GM18511 (cell line): ENCODE results near the gene TMEM151A.
"Not testable (repeated sequence)": the region's sequence is repeated elsewhere in the genome, so short reads cannot be mapped to it uniquely, and the experiment has no call there.

ENCODE experiments used
- ATAC-seq: cut with Tn5 transposase; IDR thresholded peaks from one replicate; pipeline ENCODE4 v1.9.1; 2021; ENCODE audit warnings: mild to moderate bottlenecking, moderate library complexity; ENCODE audit not compliant: unreplicated experiment

Gene TMEM151A

DNA sequence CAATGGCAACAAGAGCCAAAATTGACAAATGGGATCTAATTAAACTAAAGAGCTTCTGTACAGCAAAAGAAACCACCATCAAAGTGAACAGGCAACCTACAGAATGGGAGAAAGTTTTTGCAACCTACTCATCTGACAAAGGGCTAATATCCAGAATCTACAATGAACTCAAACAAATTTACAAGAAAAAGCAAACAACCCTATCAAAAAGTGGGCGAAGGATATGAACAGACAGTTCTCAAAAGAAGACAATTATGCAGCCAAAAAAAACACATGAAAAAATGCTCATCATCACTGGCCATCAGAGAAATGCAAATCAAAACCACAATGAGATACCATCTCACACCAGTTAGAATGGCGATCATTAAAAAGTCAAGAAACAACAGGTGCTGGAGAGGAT is 28.6 kb downstream of the TMEM151A start:
- not testable (repeated sequence) for ATAC-seq

DNA sequence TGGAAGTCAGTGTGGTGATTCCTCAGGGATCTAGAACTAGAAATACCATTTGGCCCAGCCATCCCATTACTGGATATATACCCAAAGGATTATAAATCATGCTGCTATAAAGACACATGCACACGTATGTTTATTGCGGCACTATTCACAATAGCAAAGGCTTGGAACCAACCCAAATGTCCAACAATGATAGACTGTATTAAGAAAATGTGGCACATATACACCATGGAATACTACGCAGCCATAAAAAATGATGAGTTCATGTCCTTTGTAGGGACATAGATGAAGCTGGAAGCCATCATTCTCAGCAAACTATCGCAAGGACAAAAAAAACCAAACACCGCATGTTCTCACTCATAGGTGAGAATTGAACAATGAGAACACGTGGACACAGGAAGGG is 29.1 kb downstream of the TMEM151A start:
- not testable (repeated sequence) for ATAC-seq

DNA sequence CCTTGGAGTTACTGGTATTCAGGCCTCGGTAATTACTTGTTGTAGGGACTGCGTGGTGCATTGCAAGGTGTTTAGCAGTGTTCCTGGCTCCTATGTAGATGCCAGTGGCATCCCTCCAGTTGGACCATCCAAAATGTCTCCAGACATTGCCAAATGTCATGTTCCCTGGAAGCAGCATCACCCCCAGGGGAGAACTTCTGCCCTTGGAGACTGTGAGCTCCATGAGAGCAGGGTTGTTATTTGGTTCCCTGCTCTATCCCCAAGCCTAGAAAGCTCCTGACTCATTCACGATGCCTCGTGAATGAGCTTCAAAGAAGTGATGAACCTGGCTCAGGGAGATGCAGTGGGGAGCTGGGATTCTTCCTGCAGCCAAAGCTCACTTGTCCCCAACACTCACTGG is 29.9 kb downstream of the TMEM151A start:
- no peak for ATAC-seq

DNA sequence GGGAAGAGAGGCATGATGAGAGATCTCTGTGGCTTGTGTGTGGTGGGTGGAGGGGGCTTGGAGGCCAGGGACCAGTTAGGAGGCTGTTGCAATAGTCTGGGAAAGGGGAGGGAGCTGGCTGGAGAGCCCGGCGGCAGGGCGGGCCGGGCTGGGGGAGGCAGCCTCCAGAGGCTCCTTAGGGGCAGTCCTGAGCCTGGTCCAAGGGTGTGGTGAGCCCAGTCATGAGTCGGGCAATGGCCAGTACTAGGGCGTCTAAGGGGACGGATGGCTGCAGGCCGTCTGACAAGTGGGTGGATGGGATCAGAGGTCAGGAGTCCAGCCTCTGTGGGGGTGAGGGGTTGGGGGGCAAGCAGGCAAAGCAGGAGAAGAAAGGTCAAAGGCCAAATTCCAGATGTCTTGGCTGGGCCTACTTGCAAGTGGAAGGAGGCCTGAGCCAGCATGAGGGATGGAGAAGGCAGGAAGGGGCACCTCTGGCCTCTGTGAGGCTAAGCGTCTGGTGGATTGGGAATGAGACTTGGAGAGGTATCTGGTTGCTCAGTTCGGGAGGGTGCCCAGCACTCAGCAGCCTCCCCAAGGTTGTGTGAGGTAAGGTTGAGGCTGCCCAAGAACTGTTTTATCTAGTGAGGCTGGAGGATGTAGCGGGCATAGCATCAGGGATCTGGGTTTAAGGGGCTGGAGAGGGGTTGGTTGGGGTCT is 31.2 kb downstream of the TMEM151A start:
- ATAC-seq: no peak

DNA sequence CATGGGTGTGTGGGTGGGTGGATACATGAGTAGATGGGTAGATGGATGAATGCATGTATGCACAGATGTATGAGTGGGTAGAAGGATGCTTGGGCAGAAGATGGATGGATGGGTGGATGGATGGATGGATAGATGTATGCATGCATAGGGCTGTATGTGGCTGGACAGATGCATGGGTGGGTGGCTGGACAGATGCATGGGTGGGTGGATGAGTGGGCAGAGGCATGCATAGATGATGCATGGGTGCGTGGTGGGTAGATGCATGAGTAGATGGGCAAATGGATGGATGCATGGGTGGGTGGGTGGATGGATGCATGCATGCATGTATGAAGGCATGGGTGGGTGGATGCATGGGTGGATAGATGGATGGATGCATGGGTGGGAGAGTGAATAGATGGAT is 32.0 kb downstream of the TMEM151A start:
- ATAC-seq: no peak

DNA sequence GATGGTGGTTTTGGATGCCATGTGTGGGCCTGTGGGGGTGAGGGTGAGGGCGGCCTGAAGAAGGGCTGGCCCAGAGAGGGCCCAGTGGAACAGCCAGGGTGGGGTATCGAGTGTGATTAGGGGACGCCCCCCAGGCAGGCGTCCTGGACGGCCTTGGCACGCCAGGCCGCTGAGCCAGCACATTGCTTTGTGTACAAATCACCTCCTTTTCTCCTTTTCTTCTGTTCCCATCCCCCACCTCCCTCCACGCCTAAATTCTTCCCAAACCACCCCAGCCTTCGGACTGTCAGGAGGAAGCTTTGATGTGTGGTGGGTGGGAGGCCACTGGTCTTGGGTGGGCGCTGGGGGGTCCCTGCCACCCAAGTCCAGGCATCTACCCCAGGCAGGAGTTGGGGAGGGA is 33.0 kb downstream of the TMEM151A start:
- no peak for ATAC-seq

DNA sequence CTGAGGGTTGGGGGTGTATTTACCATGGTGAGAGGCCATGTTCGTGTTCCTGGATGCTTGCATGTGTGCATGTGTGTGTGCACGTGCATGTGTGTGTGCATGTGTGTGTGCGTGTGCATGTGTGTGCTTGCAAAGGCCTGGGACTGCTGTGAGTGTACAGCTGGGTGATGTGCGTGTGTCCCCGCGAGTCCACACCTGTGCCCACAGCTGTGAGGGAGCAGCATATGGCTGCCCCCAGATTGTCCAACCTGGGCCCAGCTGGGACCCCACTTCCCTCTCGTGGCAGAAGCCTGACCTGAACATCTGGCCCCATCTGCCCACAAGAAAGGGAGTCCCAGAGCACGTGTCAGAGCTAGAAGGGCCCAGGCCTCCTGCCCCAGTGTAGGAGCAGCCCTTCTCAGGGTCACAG is 33.6 kb downstream of the TMEM151A start:
- no peak for ATAC-seq

DNA sequence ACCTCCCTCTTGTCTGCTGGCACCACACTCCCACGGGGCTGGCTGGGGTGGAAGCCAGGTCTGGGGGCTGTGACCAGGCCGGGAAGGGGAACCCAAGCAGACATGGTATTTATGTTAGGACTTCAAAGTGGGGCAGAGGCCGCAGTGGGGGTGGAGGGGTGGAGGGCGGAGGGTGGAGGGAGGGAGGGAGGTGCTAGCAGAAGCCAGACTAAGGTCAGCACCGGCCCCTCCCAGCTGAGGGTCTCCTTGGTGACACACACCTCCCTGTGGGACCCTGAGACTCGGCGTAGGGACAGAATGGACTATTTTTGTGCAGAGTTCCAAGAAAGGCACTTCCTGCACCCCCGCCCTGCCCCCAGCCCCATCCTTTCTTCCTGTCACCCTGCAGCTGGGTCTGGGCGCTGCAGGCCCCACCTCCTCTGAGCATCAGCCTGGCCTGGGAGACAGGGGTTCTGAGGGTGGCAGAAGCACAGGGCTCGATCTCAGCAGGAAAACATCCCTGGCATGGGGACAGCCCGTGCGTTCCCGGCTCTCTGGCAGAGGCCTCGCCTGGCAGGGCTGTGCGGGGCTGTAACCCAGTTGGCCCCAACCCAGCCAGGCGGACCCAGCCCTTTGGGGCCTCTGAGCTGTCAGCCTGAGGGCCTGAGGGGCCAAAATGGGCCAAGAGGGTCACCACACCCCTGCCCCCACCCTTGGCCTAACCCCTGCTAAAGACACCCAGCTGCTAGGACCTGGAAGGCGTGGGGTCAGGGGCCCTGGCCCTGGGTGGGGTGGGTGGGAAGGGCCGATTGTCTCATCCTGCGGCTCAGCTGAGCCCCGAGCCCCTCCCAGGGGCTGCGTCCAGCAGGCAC is 34.8 kb downstream of the TMEM151A start:
- no peak for ATAC-seq

DNA sequence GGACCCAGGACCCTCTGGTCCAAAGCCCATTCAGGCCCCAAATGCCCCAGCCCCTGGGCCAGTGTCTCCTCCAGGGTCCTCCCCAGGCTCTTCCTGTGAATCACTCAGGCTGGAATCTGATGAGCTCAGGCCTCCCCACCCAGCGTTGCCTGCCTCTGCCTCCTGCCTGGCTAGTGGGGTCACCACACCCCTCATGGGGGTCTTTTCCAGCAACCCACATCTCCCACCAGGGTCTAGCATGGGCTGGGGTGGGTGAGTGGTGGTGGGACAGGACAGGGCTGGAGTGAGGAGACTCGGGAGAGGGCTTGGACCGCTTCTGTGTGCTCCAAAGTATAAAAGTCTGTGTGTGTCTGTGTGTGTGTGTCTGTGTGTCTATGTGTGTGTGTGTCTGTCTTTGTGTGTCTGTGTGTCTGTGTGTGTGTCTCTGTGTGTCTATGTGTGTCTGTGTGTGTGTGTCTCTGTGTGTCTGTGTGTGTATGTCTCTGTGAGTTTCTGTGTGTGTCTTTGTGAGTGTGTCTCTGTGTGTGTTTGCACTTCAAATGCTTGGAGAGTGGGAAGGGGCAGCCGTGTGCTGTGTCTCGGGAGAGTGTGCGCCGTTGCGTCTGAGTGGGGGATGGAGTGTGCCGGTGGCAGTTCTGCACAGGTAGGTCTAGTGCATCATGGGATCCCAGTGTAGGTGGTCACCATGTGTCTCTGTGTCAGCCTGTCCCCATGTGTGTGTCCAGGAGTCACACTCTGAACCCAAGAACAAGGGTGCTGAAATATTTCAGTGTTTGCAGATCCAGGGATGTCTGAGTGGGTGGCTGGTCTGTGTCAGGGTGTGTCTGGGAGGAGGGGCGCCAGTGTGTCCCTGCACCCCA is 35.7 kb downstream of the TMEM151A start:
- ATAC-seq: no peak

DNA sequence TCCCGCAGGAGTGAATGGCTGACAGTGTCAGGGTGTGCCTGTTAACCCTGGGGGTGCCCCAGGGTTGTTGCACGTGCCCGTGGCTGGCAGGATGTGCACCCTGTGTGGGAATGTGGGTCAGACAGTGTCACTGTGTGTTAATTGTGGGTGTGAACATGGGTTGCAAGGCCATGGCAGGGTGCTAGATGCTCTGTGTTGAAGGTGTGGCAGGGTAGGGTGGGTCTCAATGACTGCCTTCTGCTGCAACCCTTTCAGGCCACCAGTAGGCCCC is 36.3 kb downstream of the TMEM151A start:
- ATAC-seq: no peak

DNA sequence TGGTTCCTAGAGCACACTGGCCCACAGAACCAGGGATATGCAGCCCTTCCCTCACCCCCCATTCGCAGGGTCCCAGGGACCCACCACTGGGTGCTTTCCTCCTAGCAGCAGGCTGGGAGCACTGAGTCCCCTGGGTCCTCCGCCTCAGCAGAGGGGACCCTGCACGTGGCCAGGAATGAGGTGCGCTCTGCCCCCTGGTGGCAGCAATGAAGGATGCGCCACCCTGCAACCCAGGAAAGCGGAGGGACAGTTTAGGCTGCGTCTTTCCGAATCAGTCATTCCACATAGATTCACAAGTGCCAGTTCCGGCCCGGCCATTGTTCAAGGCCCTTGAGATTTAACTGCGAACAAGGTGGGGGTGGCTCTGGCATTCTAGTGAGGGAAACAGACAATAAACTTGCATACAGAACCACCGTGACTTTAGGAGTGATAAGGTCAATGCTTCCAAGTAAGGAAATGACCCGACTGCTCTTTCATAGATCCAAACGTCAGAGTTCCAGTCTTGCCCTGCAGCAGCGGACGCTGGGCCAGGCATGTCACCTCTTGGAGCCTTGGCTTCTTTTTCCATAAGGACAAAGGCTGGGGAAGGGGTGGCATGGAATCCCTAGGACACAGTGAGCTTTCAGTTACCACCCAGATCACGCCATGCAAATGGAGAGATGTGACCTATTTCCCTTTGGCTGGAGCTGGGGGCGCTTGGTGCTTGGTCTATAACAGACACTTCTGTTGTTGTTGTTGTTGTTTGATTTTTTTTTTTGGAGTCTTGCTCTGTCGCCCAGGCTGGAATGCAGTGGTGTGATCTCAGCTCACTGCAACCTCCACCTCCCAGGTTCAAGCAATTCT is 36.8 kb downstream of the TMEM151A start:
- no peak for ATAC-seq

DNA sequence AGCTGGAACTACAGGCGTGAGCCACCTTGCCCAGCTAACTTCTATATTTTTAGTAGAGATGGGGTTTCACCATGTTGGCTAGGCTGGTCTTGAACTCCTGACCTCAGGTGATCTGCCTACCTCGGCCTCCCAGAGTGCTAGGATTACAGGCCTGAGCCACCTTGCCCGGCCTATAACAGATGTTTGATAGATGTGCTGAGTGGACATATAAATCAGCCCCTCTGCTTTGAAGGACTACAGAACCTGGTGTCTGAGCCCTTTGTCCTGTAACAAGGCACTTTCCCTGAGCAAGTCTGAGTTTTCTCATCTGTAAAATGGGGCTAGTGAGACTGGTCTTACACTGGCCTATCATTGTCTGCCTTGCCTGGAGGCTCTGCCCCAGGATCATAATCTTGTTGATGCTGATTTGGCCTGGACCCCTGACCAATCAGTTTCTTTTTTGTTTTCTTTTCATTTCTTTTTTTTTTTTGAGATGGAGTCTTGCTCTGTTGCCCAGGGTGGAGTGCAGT is 37.5 kb downstream of the TMEM151A start:
- ATAC-seq: no peak

DNA sequence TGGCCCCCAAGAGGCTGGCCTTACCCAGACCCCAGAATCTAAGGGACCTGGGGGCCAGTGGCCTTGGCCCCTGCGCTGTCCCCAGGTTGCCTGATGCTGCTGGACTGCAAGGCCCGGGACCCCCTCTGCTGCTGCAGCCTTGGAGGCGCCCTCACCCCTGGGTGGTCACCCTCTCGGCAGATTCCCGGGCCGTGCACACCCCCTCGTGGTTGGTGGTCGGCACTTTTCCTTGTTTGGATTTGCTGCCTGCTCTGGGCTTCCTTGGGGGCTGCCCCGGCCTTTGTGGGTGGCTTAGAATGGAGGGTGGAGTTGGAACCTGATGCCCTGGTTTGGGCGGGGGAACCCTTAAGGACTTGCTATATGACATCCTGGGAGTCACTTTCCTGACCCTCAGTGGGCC is 39.2 kb downstream of the TMEM151A start:
- no peak for ATAC-seq

DNA sequence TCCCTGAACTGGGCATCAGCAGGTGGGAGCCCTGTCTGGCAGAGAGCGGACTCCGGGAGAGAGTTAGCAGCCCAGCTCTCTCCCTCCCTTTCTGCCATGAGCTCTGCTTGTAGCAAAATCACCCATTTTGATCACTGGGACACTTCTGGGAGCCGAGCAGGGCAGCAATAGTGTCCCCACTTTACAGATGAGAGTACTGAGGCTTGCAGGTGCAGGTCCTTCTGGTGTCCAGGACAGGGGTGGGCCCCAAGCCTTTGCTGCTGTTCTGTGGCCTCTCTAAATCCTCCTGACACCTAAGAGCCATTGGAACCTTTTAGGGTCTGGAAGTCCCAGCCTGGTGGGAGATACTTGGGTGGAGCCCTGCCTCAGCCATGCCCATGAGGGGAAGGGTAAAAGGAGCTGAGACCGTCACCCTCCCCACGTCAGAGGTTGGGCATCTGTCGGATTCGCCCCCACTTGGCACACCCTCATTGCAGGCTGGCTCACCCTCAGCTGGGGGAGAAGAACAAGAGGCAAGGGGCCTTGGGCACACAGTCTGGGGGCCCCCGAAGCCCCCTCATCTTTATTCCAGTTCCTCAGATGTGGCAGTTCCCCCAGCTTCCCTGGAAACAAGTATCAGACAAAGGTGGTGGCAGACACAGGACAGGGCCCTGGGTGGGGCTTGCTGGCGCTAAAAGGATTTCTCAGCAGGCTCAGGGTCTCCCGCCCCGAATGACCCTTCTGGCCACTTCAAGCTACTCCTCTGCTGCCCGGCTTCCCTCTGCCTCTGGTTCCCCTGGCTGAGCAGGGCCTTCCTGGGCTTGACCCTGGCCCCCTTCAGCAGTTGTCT is 40.1 kb downstream of the TMEM151A start:
- no peak for ATAC-seq

DNA sequence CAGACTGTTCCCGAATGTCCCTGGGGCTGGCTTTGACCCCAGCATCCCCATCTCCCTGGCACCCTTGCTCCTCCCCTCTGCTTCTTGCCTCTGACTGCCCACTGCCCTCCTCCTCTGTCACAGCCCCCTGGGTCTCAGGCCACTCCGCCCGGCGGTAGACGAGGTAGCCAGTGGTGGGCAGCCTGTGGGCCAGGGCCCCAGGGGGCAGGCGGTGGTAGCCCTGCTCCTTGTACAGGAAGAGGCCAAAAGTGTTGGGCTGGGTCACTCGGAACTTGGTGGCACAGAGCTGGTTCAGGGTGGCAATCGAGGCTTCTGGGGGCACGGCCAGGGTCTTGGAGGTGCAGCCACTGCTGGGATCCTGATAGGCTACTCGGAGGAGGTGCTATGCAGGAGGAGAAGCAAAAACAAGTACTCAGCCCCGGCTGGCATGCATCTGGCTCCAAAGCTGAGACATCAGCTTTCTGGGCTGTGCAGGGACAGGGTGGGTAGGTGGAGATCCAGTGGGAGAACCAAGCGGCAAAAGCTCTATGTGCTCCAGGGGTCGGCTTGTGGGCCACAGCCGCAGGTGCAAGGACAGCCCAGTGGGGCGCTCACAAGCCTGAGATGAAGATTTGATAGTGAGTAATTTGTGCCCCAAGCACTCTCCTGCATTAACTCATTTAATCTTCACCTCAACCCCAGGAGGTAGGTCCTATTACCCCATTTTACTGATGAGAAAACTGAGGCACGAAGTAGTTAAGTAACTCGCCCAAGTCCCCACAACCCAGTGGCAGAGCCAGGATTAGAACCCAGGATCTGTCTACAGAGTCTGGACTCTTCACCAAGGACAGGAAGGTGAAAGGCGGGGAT is 40.9 kb downstream of the TMEM151A start:
- no peak for ATAC-seq

DNA sequence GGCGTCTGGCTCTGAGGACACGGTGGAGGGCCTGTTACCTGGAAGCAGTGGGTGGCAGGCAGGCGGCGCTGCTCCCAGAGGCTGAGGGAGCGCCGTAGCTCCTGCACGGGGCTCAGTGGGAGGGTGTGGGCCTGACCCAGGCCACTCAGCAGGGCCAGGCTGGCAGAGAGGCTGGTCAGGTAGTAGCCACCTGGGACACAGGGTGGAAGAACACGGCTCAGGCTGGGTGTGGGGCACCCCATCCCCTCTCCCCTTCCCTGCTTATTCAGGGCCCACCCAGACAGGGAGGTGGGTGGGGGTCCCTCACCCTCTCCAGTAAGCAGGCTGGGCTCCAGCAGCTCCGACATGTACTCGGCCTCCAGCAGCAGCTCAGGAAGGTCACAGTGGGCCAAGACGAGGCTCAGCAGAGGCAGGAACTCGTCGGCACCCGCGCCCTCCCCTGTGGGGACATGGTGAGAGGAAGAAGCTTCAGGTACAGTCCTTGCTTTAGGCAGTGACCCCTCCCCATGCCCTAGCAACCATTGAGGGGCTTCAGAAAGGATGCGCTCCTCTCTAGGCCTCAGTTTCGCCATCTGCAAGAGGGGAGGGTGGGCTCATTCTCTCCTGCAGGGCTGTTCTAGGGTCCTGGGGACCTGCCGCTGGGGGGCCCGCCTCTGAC is 41.7 kb downstream of the TMEM151A start:
- no peak for ATAC-seq

DNA sequence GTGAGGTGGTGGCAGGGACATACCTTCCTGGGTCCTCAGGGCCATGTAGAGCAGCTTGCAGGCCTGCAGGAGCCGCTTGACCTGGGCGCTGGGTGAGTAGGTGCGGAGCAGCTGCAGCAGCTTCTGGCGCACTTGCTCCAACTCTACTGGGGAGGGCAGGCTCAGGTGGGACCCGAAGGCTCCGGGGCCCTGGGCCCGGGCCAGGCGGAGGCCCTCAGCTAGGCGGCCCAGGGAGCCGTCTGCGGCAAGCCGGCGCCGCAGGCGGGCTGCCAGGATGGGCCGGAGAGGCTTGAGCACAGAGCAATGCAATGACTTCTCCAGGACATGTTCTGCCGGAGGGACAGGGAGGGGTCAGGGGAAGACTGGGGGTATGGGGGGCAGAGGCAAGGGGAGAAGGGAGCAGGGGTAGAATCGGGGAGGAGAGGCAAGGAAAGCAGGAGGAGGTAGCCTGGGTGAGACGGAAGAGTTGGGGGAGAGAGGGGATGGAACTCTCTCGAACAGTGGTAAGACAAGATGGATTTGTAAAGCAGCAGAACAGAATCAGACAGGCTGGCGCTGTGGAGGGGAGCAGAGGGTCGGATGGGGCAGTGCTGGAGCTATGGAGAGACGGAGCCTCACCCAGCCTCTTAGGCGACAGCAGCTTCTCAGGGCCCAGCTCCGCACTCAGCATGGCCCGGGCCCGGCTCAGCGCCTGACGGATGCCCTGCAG is 42.4 kb downstream of the TMEM151A start:
- no peak for ATAC-seq
